CD4-positive, alpha-beta T cell treated with Interleukin-15 for 4 hours (primary cell): ENCODE measurements around the gene TACC2.
"Not testable (repeated sequence)": the region's sequence is repeated elsewhere in the genome, so short reads cannot be mapped to it uniquely, and the experiment has no call there.

Experiments used
- DNase-seq: peaks from one replicate; pipeline ENCODE4 v3.0.0-alpha.2; 2020; ENCODE audit warnings: low spot score

TACC2 gene

DNA sequence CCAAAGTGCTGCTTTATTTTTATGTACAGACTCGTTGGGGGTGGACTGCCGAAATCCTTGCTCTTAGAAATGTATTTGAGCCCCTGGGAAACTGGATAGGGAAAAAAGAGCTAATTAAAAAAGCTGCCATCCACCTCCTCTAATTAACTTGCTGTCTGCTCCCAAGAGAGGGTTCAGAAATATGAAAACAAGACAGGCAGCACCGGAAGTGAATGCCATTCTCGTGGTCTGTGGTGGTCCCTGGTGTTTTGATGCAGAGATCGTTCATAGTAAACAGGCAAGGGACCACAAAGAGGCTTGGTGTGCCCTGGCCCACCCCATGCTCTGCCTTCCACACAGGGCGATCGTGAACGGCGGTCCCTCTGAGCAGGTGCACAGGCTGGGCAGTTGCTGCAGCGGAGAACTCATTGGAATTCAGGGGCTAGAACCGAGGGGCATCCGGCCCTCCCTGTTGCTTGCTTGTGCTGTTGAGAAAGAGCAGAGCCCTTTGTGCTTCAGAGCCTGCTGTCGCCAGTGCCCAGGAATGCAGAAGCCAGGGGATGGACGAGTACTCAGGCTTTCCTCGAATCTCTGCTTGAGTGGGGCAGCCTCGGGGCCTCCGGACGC lies 203.1 kb downstream of the TACC2 start:
- DNase-seq = no peak

GRCh38 chr10:122194251-122194650 lies 205.3 kb downstream of the TACC2 start:
- DNase-seq = no peak

DNA sequence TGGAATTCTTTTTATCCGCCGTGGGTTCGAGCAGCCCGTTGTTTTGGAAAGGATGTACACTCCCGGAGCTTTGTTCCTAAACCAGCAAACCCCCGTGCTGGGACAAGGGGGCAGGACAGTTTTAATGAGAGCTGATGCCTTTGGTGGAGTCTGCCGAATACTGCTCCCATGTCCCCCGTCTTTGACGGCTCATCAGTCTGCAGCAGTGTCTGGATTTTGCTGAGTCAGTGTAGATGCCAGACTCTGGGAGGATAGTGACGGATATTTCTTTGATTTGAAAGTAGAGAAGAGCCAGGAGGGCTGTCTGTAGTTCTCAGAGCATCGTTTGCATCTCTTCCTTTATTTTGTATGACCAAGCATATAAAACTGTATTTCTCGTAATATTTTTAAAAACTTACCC lies 207.3 kb downstream of the TACC2 start:
- DNase-seq = no peak

GRCh38 chr10:122197611-122198222 lies 208.8 kb downstream of the TACC2 start:
- DNase-seq = no peak

DNA sequence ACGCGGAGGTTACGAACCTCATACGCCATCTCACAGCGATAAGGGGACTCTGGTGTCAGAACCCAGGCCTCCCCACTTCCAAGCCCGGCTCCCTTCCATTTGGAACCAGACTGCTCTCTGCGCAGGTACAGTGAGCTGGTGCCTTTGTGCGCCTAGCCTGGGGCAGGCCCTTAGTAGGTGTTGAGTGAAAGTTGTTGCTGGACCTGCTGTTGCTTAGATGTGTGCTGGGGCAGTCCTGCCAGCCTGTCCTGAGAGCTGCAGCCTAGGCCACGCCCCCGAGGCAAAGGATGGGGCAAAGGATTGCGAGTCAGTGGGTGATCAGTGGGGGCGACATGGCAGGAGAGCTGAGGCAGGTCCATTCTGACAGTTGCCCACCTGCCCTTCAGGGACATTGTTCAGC lies 209.7 kb downstream of the TACC2 start:
- no peak for DNase-seq

DNA sequence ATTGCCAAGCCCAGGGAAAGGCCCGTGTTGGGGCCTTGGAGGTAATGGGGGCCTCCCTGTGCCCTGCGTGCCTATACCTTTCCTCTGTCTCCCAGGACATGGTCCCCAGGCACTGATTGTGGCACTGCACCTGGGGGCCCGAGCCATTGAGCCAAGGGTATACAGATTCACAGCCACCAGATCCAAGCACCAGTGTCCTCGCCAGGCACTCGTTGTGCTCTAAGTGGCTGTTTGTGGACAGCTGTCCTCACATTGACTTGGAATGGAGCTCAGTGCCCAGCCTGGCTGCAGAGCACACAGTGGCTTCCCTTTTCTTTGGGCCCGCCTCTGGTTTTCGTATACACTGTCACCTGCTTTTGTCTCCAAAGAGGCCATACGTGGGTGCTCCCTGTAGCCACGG lies 210.1 kb downstream of the TACC2 start:
- DNase-seq = no peak

- DNase-seq = no peak
Measured at GRCh38 chr10:122199689-122200088, 210.7 kb downstream of the TACC2 start.

DNA sequence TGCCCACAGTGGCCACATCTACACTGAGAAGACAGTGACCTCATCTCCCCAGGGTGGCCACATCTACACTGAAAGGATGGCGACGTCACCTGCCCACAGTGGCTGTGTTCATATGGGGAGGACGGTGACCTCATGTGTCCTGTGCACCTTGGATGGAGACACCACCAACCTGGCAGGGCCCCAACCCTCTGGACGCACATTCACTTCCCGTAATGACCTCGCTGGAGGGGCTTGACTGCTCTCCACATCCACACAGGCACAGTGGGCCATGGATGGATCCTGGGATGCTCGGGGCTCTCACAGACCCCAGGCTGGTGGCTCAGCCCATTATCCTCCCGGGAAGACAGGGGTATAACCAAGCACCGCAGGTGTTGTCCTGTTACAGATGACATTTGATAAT lies 212.4 kb downstream of the TACC2 start:
- no peak for DNase-seq

GRCh38 chr10:122203180-122203579 lies 214.2 kb downstream of the TACC2 start:
- not testable (repeated sequence) for DNase-seq

- no peak for DNase-seq
Measured at GRCh38 chr10:122204691-122205489, 215.9 kb downstream of the TACC2 start.

DNA sequence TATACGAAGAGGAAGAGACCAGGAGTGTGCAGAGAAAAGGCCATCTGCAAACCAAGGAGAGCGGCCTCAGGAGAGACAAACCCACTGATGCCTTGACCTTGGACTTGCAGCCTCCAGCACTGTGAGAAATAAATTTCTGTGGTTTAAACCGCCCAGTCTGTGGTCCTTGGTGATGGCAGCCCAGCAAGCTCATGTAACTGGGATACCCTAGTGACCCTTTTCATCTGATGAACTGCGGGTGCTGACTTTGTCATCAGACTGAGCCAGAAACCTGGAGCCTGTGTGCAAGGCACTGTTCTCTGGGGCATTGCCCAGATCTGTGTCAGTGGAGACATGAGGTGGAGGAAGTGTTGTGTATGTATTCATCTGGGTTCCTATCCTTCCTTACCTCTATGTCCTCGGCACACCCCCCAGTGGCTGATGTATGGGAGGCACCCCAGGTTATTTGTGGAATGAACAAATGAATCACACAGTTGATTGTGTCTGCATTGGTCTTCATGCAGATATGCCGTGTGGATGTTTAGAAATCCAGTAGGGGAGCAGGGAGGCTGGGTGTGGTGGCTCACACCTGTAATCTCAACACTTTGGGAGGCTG lies 217.6 kb downstream of the TACC2 start:
- no peak for DNase-seq

GRCh38 chr10:122207163-122207562 lies 218.2 kb downstream of the TACC2 start:
- DNase-seq = no peak

DNA sequence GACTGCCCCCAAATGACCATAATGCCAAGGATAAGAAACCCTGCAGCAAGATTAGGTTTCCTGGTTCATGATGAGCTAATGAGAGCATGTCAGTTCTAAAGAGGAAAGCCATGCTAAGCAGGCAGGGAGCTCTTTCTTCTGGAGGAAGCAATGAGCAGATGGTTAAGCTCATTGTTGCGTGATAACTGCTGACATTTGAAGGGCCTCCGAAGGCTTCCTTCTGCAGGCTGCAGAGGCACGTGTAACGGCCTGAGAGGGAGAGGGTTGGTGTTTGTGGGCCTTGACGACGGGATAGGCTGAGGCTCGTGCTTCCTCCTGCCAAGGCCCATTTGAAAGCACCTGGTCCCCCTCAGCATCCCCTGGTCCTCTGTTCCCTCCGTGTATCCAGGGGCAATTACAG lies 218.6 kb downstream of the TACC2 start:
- DNase-seq = no peak

GRCh38 chr10:122208571-122209430 lies 219.8 kb downstream of the TACC2 start:
- no peak for DNase-seq

GRCh38 chr10:122210481-122211265 lies 221.7 kb downstream of the TACC2 start:
- no peak for DNase-seq

- no peak for DNase-seq
Measured at GRCh38 chr10:122213364-122213763, 224.4 kb downstream of the TACC2 start.

- no peak for DNase-seq
Measured at GRCh38 chr10:122213766-122214165, 224.8 kb downstream of the TACC2 start.

DNA sequence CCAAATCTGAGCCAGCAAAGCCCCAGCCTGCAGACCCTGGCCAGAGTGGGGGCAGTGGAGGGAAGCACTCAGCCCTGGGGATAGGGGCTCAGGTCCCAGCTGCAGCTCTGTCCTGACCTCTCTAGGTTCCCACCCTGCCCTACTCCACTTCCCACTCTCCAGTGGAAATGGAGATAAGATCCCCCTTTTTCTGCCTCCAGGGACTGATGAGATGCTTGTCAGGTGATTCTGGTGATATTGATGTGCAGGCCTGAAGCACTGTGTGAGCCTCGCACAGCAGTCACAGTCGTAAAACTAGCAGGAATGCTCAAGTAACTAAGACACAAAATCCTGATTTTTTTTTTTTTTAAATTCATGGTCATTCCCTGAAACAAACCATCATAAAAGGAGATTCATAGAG lies 227.1 kb downstream of the TACC2 start:
- no peak for DNase-seq

DNA sequence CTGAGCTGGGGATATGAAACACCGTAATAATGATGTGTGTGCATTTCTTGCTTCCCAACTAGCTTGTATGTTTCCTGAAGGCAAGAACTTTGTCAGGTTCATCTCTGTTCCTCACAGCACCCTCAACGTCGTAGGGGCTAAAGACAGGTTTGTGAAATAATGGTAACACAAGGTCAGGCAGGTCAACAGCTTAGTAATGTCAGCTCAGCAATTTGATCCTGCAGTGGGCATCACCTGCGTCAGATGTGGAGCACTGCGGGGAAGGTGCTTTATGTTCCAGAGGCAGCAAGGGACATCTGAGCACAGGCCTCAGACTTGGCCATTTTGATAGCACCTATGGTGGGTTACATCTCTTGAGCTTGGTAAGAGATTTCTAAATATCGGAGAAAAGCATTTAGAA lies 230.4 kb downstream of the TACC2 start:
- no peak for DNase-seq

DNA sequence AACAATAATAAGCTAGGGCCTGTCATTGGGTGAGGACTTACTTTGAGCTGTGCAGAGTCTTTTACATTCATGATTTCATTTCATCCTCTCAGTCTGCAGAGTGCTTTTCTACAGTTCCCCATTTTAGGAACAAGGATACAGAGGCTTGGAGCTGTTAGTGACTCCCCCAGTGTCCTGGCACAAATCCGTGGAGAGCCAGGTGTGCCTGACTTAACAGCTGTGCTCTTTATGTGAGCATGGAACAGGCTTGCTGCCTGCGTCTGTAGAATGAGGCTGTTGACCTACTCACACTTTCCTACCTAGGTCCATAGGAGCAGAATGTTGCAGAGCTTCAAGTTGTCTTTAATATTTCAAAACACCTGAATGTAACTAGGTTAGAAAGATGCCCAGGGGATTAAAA lies 231.8 kb downstream of the TACC2 start:
- no peak for DNase-seq

GRCh38 chr10:122221958-122222357 lies 233.0 kb downstream of the TACC2 start:
- DNase-seq = no peak
